Measurements from ENCODE around the gene VAPA. TPM values are rescaled to one million over a fixed set of nuclear protein-coding genes. Genes with fewer than 3 reads are reported as not detected.
A peak's percentile ranks its signal among the peaks of the same experiment; 100 is the strongest.

The VAPA gene
- total RNA-seq, result 100 to 1,000 TPM; 276 to 386 (median 317) TPM

GRCh38 chr18:9913526-9914333 is at the start of gene VAPA:
VAPA (plus strand) TSS chr18:9914016; CDS start chr18:9914257, 241 bp downstream.
- peak; percentile 99 for TF ChIP-seq POLR2AphosphoS5 (IDR thresholded peaks at IDR 0.05)
- TF ChIP-seq EP300 (IDR thresholded peaks at IDR 0.05), result no peak
- peak; percentile 97 to 98 for TF ChIP-seq POLR2A (IDR thresholded peaks at IDR 0.05)
- H3K9me3 ChIP-seq, result no peaks in the 10 kb centered on the region
- H3K4me1 ChIP-seq, result peaks cover 5 to 43% (median 12%) of the 10 kb centered on the region in 3 donors
- H3K27me3 ChIP-seq, result no peaks in the 10 kb centered on the region
- peak within 1 kb of the TSS; percentile 73 to 94 for H3K4me3 ChIP-seq
- H3K27ac ChIP-seq, result peak within 1 kb of the TSS; percentile 93 to 100 (median 98)
- WGBS, 2 donors (ENCODE audit: low coverage in 1 of 2), result 2% methylated on average over 11 of the region's 87 CpGs; no CpG with 5 or more reads in 1 of the 2 donors
- ATAC-seq, result peak; percentile 97
- H3K36me3 ChIP-seq, result no peaks in the 10 kb centered on the region

- Histone ChIP-seq H3K4me1 (peaks cover 0 to 10% (median 2%) of the 10 kb centered on the region in 3 donors), H3K36me3 (peaks cover 0 to 10% of the 10 kb centered on the region in 2 donors), H3K4me3 (no peak overlapping the region), H3K27me3 (no peaks in the 10 kb centered on the region), H3K9me3 (no peaks in the 10 kb centered on the region), H3K27ac (no peak overlapping the region)
- ATAC-seq, result no peak
- WGBS, 2 donors (ENCODE audit: low coverage in 1 of 2), result 95 to 100% methylated on average over 4 to 6 of the region's 7 CpGs
- TF ChIP-seq POLR2AphosphoS5 (IDR thresholded peaks at IDR 0.05) (no peak), EP300 (IDR thresholded peaks at IDR 0.05) (no peak), CTCF (IDR thresholded peaks at IDR 0.05) (no peak), POLR2A (IDR thresholded peaks at IDR 0.05) (no peak)
These were observed 47.9 kb upstream of the VAPA start for GRCh38 chr18:9865764-9866490.

GRCh38 chr18:9866627-9867026 is 47.2 kb upstream of the VAPA start:
- WGBS, 2 donors (ENCODE audit: low coverage in 1 of 2), result 100% methylated on average over 1 of the region's 3 CpGs; no CpG with 5 or more reads in 1 of the 2 donors
- Histone ChIP-seq H3K36me3 (peaks cover 0 to 6% of the 10 kb centered on the region in 2 donors), H3K4me3 (no peak overlapping the region), H3K9me3 (no peaks in the 10 kb centered on the region), H3K27ac (no peak overlapping the region), H3K4me1 (peaks cover 0 to 10% (median 2%) of the 10 kb centered on the region in 3 donors), H3K27me3 (no peaks in the 10 kb centered on the region)
- no peak for TF ChIP-seq POLR2A (IDR thresholded peaks at IDR 0.05)
- no peak for TF ChIP-seq EP300 (IDR thresholded peaks at IDR 0.05)
- TF ChIP-seq POLR2AphosphoS5 (IDR thresholded peaks at IDR 0.05), result no peak
- TF ChIP-seq CTCF (IDR thresholded peaks at IDR 0.05), result no peak
- no peak for ATAC-seq

- no peaks in the 10 kb centered on the region for H3K9me3 ChIP-seq
- H3K36me3 ChIP-seq, result peaks cover 0 to 6% of the 10 kb centered on the region in 2 donors
- H3K4me1 ChIP-seq, result peaks cover 0 to 10% (median 2%) of the 10 kb centered on the region in 3 donors
- ATAC-seq, result no peak
- TF ChIP-seq POLR2AphosphoS5 (IDR thresholded peaks at IDR 0.05) (no peak), EP300 (IDR thresholded peaks at IDR 0.05) (no peak)
- H3K27me3 ChIP-seq, result no peaks in the 10 kb centered on the region
- H3K27ac ChIP-seq, result no peak overlapping the region
- no peak overlapping the region for H3K4me3 ChIP-seq
- WGBS, 2 donors (ENCODE audit: low coverage in 1 of 2), result 80 to 91% methylated on average over 4 of the region's 4 CpGs
These were observed 46.7 kb upstream of the VAPA start for GRCh38 chr18:9867071-9867594.

GRCh38 chr18:9868857-9869714 is 44.7 kb upstream of the VAPA start:
- 58 to 87% methylated on average over 4 to 5 of the region's 6 CpGs for WGBS, 2 donors (ENCODE audit: low coverage in 1 of 2)
- H3K4me3 ChIP-seq, result no peak overlapping the region
- TF ChIP-seq CTCF (IDR thresholded peaks at IDR 0.05) (no peak), POLR2AphosphoS5 (IDR thresholded peaks at IDR 0.05) (no peak), EP300 (IDR thresholded peaks at IDR 0.05) (no peak), POLR2A (IDR thresholded peaks at IDR 0.05) (no peak)
- no peaks in the 10 kb centered on the region for H3K27me3 ChIP-seq
- no peaks in the 10 kb centered on the region for H3K9me3 ChIP-seq
- H3K36me3 ChIP-seq, result no peaks in the 10 kb centered on the region
- peaks cover 0 to 10% (median 2%) of the 10 kb centered on the region in 3 donors for H3K4me1 ChIP-seq
- no peak for ATAC-seq
- no peak overlapping the region for H3K27ac ChIP-seq

Data from gastroesophageal sphincter (tissue), 4 donors.